Smooth muscle cell of the brain vasculature (primary cell): ENCODE measurements around the gene OVCA2.
"Not testable (repeated sequence)": the region's sequence is repeated elsewhere in the genome, so short reads cannot be mapped to it uniquely, and the experiment has no call there.

Source experiments
- DNase-seq: peaks from one replicate; pipeline ENCODE4 v3.0.0-alpha.2; 2012; ENCODE audit warnings: low read depth, low spot score

The OVCA2 gene

GRCh38 chr17:2041561-2042389 is at the start of gene OVCA2:
Gene OVCA2, plus strand, starts transcription at chr17:2042022. Its CDS starts 26 bp downstream, at chr17:2042048.
- DNase-seq: peak; percentile 89

- no peak for DNase-seq
These were observed 49.3 kb upstream of the OVCA2 start for GRCh38 chr17:1992541-1992940.

DNA sequence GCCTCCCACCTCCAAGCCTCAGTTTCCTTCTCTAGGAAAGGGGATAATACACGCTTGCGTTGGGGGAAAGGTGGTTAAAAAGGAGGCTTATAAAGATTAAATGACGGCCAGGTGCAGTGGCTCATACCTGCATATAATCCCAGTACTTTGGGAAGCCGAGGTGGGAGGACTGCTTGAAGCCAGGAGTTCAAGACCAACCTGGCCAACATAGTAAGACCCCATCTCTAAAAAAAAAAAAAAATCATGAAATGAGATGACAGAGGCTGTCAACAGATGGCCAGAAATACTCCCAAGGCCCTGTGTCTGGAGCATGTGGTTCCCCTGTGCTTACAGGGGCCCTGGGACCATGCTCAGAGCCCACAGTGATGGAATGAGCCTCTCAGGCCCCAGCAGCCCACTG is 47.1 kb upstream of the OVCA2 start:
- no peak for DNase-seq

- DNase-seq: no peak
These were observed 46.4 kb upstream of the OVCA2 start for GRCh38 chr17:1995321-1995892.

DNA sequence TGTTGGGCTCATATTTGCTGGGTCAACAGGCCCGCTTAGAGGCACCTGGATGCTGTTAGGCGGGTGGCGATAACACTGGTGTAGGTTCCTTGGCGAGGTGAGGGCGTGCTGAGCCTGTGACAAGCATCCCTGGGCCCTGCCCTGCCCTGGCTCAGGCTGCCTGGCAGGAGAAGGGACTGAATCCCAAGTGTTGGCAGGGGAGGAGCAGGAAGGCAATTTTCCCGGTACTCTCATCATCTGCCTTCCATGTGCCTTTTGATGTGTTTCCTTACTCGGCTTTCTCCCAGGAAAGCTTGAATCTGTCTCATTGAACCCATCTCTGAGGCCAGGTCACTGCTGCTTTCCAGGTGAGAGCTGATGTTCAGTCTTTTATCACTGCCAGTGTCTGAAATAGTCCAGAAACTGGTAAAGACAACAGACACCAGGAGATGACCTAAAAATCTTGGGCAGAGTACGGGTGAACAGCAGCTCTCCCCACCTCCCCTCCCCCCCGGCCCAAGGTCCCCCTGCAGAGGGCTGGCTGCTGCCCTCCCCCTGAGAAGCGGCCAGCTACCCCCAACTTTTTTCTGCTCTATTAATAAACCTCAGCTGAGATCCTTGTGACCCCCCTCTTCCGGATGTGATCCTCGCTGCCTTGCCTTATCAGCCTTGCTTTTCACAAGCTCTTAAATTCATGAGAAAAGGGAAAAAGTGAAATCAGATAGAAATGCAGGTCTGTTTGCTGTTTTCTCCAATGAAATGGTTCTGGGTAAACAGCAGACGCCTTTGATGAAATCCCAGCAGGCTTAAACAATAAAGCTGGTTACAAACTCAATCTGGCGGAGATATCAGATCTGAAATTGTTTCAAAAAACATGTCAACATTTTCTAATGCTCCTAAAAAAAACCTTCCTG is 45.7 kb upstream of the OVCA2 start:
- DNase-seq: no peak

DNA sequence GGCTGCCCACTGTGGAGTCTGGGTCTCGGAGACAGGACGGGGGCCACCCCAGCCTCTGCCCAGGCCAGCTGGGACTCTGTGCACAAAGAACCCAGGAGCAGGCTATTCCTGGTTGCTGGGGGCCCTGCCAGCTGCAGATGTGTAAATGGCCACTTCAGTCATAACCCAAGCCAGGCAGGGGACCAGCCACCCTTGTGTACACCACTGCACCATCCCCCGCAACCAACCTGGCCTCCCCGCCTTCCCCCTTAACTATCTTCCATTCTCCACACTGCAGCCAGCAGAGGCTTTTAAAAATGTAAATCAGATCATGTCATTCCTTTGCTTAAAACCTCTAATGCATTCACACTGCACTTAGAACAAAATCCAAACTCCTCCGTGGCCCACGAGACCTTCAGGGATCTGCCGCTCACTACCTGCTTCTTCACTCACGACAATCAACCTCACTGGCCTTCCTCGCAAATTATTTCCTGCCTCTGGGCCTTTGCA is 45.0 kb upstream of the OVCA2 start:
- no peak for DNase-seq

GRCh38 chr17:1997289-1997926 is 44.4 kb upstream of the OVCA2 start:
- DNase-seq: no peak

- no peak for DNase-seq
These were observed 43.7 kb upstream of the OVCA2 start for GRCh38 chr17:1997927-1998742.

- peak; percentile 45 for DNase-seq
These were observed 42.1 kb upstream of the OVCA2 start for GRCh38 chr17:1999557-2000251.

GRCh38 chr17:2002767-2003329 is 39.0 kb upstream of the OVCA2 start:
- DNase-seq: no peak

DNA sequence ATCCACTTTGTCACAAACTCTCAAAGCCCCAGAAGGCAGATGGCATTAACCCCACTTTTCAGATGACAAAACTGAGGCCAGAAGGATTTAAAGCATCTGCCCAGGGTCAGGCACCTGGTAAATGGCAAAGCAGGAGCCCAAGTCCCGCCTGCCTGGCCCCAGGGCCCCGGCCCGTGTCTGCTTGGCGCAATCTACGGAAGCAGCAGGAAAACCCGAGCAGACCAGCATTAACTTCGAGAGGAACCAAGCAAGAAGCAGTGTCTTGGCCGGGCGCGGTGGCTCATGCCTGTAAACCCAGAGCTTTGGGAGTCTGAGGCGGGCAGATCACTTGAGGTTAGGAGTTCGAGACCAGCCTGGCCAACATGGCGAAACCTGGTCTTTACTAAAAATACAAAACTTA is 38.3 kb upstream of the OVCA2 start:
- DNase-seq: no peak

- DNase-seq: no peak
These were observed 37.3 kb upstream of the OVCA2 start for GRCh38 chr17:2004435-2004952.

- DNase-seq: no peak
These were observed 33.3 kb upstream of the OVCA2 start for GRCh38 chr17:2008332-2009126.

DNA sequence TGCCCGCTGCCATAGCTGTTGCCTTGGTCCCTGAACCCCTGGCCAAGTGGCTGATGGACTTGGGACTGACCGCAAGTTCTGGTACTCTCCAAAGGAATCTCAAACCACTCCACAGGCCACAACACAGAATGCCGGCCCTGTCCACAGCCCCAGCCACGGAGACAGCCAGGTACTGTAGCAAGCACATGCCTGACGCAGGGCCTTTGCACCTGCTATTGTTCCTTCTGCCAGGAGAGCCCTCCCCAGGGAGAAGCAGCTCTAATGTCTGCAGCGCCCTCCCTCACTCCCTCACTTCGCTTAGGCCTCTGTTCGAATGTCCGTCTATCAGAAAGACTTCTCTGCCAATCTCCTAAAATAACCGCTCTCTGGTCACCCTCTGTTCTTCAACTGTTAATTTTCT is 32.1 kb upstream of the OVCA2 start:
- no peak for DNase-seq

GRCh38 chr17:2011411-2012371 is 30.1 kb upstream of the OVCA2 start:
- DNase-seq: peak; percentile 54

DNA sequence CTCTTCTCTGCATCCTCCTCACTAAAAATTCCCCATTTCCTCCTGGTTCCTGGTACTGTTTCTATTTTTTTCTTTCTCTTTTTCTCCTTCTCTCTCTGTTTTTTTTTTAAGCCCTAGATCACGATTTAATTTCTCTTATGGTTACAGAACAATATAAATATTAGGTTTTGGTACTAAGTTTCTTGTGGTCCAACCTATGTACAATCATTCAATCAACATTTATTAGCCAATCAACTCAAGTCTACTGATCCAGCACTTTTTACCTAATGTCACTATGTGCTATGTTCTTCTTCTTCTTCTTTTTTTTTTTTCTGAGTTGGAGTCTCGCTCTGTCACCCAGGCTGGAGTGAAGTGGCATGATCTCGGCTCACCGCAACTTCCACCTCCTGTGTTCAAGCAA is 29.3 kb upstream of the OVCA2 start:
- DNase-seq: no peak

DNA sequence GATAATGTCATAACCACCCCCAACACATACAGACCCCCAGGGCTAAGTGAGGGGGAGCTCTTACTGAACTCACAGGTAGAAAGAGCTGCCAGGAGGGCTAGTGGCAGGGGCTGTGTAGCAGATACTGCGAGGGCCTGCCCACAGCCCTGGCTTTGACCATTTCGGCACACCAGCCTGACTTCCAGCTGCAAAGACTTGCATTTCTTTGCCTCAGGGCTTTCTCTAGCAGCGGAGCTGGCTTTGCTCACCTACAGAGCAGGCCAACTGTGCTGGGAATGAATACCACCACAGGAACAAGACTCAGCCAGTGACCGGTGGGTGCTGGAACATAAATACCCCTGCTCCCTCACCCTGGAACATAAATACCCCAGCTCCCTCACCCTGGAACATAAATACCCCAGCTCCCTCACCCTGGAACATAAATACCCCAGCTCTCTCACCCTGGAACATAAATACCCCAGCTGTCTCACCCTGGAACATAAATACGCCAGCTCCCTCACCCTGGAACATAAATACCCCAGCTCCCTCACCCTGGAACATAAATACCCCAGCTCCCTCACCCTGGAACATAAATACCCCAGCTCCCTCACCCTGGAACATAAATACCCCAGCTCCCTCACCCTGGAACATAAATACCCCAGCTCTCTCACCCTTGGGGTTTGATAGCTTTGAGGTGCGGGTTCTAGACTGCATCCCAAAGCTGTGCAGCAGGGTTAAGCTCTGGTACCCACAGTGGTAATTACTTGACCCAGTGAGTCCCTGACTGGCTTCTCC is 28.4 kb upstream of the OVCA2 start:
- not testable (repeated sequence) for DNase-seq
